Neural cell (in vitro differentiated cells): ENCODE measurements around the gene UGT1A6. TPM values are rescaled to one million over a fixed set of nuclear protein-coding genes. Genes with fewer than 3 reads are reported as not detected.

Experiments
- H2AFZ ChIP-seq: fragments of 200-600, 300-800 bp; sonication (generic), shearing (Covaris generic); 2 replicates; pipeline ENCODE4 v1.6.0; 2014; ENCODE audit warnings: low read depth, mild to moderate bottlenecking, antibody characterized with exemption, low read length, moderate library complexity
- H3F3A ChIP-seq: fragments of 200-600 bp; shearing (Covaris generic); 2 replicates; pipeline ENCODE4 v1.6.1; 2016; ENCODE audit warnings: mild to moderate bottlenecking, moderate library complexity, mixed read lengths, antibody characterized with exemption, low read length; ENCODE audit not compliant: insufficient read depth, poor library complexity, severe bottlenecking
- H3K27ac ChIP-seq: fragments of 200-600, 300-800 bp; sonication (generic), shearing (Covaris generic); 2 replicates; pipeline ENCODE4 v1.5.1; 2014; ENCODE audit warnings: mild to moderate bottlenecking, low read length, moderate library complexity
- H3K27me3 ChIP-seq: fragments of 300-800, 200-600 bp; sonication (generic), shearing (Covaris generic); 2 replicates; pipeline ENCODE4 v1.6.0; 2014; ENCODE audit warnings: mild to moderate bottlenecking, low read depth, low read length, moderate library complexity; ENCODE audit not compliant: insufficient read depth
- H3K36me3 ChIP-seq: fragments of 300-800, 200-600 bp; sonication (generic), shearing (Covaris generic); 2 replicates; pipeline ENCODE4 v1.5.1; 2014; ENCODE audit warnings: mild to moderate bottlenecking, antibody characterized with exemption, low read length, moderate library complexity; ENCODE audit not compliant: insufficient read depth
- H3K4me2 ChIP-seq: fragments of 300-800, 200-600 bp; sonication (generic), shearing (Covaris generic); 2 replicates; pipeline ENCODE4 v1.6.0; 2014; ENCODE audit warnings: mild to moderate bottlenecking, low read length
- H3K4me3 ChIP-seq: fragments of 300-800, 200-600 bp; sonication (generic), shearing (Covaris generic); 2 replicates; pipeline ENCODE4 v1.5.1; 2014; ENCODE audit warnings: mild to moderate bottlenecking, low read length, moderate library complexity
- H3K79me2 ChIP-seq: fragments of 200-600 bp; shearing (Covaris generic); replicated peaks from 2 replicates; pipeline ENCODE4 v1.6.0; 2014; ENCODE audit warnings: mild to moderate bottlenecking, low read length, moderate library complexity; ENCODE audit not compliant: insufficient read depth
- H3K9ac ChIP-seq: fragments of 300-800, 200-600 bp; sonication (generic), shearing (Covaris generic); 2 replicates; pipeline ENCODE4 v1.6.1; 2016; ENCODE audit warnings: mild to moderate bottlenecking, low read length, mixed read lengths
- H3K9me2 ChIP-seq: fragments of 200-600 bp; shearing (Covaris generic); 2 replicates; pipeline ENCODE4 v1.6.1; 2016; ENCODE audit warnings: mild to moderate bottlenecking, low read length, mixed read lengths; ENCODE audit not compliant: insufficient read depth
- H3K9me3 ChIP-seq: fragments of 200-600, 300-800 bp; sonication (generic), shearing (Covaris generic); 2 replicates; pipeline ENCODE4 v1.6.1; 2016; ENCODE audit warnings: mild to moderate bottlenecking, mixed run types, low read length, moderate library complexity, mixed read lengths
- H4K20me1 ChIP-seq: fragments of 200-600 bp; shearing (Covaris generic); 2 replicates; pipeline ENCODE4 v1.6.1; 2016; ENCODE audit warnings: mild to moderate bottlenecking, mixed run types; ENCODE audit not compliant: insufficient read depth
- EP300 ChIP-seq: fragments of 450-650 bp; conservative IDR thresholded peaks from 2 replicates; pipeline ENCODE4 v1.6.1; 2014; ENCODE audit warnings: antibody characterized with exemption, mild to moderate bottlenecking, moderate library complexity; ENCODE audit not compliant: poor library complexity, severe bottlenecking
- EZH2 ChIP-seq: fragments of 200-600, 300-800 bp; shearing (Covaris generic), sonication (generic); IDR thresholded peaks from 2 replicates; pipeline ENCODE4 v1.6.1; 2014; ENCODE audit warnings: antibody characterized with exemption, low read length, borderline replicate concordance, mild to moderate bottlenecking; ENCODE audit not compliant: insufficient read depth, poor library complexity, severe bottlenecking
- MXI1 ChIP-seq: fragments of 450-650 bp; conservative IDR thresholded peaks from 2 replicates; pipeline ENCODE4 v1.6.1; 2014; ENCODE audit warnings: antibody characterized with exemption, mild to moderate bottlenecking; ENCODE audit not compliant: poor library complexity, severe bottlenecking
- POLR2AphosphoS5 ChIP-seq: IDR thresholded peaks from 2 replicates; pipeline ENCODE4 v1.6.1; 2012
- RAD21 ChIP-seq: fragments of 450-650 bp; conservative IDR thresholded peaks from 2 replicates; pipeline ENCODE4 v1.6.1; 2014; ENCODE audit warnings: antibody characterized with exemption, mild to moderate bottlenecking, moderate library complexity
- SMC3 ChIP-seq: fragments of 450-650 bp; conservative IDR thresholded peaks from 2 replicates; pipeline ENCODE4 v1.6.1; 2014; ENCODE audit warnings: antibody characterized with exemption, mild to moderate bottlenecking, moderate library complexity; ENCODE audit not compliant: poor library complexity
- TAF1 ChIP-seq: IDR thresholded peaks from 2 replicates; pipeline ENCODE4 v1.6.1; 2012; ENCODE audit warnings: low read depth
- polyA plus RNA-seq: library from polyadenylated mRNA; depleted of rRNA; stranded (reverse); fragments of >200 nt; gene quantifications from 2 replicates; pipeline ENCODE4 v1.2.3, GENCODE V29; 2014
- TF ChIP-seq, protein P1 (sequence below): IDR thresholded peaks from 2 replicates; pipeline ENCODE4 v1.6.1; 2012; ENCODE audit warnings: borderline replicate concordance
- TF ChIP-seq, protein P2 (sequence below): fragments of 450-650 bp; IDR thresholded peaks from 2 replicates; pipeline ENCODE4 v1.5.1; 2014; ENCODE audit warnings: antibody characterized with exemption, mild to moderate bottlenecking, moderate library complexity; ENCODE audit not compliant: poor library complexity, severe bottlenecking

UGT1A6 gene
- polyA plus RNA-seq, 1 donor from 2014 or later, result not detected

DNA sequence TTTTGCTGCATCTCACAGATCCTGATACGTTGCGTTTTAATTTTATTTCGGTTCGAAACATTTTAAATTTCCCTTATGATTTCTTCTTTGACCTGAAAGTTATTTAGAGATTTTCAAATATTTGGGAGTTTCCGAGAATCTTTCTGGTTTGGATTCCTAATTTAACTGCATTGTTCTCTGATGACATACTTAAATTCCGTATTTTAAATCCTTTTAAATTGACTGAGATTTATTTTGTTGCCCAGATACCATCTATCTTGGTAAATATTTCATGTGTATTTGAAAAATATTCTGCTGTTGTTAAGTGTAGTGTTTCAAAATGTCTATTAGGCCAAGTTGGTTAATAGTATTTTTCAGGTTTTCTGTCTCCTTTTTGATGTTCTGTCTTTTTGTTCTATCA, 123.2 kb downstream of the UGT1A6 start:
- Histone ChIP-seq H4K20me1 (no peaks in the 10 kb centered on the region), H3K9ac (no peak overlapping the region), H3K9me3 (no peaks in the 10 kb centered on the region), H3K4me3 (no peak overlapping the region), H3K36me3 (no peaks in the 10 kb centered on the region), H3K27me3 (no peaks in the 10 kb centered on the region), H3K27ac (no peak overlapping the region), H2AFZ (no peak overlapping the region), H3K4me2 (no peak overlapping the region), H3F3A (no peaks in the 10 kb centered on the region), H3K79me2 (no peaks in the 10 kb centered on the region), H3K9me2 (no peaks in the 10 kb centered on the region)
- TF ChIP-seq SMC3 (no peak), POLR2AphosphoS5 (no peak), TAF1 (no peak), EZH2 (no peak), RAD21 (no peak)
- TF ChIP-seq, protein P1, sequence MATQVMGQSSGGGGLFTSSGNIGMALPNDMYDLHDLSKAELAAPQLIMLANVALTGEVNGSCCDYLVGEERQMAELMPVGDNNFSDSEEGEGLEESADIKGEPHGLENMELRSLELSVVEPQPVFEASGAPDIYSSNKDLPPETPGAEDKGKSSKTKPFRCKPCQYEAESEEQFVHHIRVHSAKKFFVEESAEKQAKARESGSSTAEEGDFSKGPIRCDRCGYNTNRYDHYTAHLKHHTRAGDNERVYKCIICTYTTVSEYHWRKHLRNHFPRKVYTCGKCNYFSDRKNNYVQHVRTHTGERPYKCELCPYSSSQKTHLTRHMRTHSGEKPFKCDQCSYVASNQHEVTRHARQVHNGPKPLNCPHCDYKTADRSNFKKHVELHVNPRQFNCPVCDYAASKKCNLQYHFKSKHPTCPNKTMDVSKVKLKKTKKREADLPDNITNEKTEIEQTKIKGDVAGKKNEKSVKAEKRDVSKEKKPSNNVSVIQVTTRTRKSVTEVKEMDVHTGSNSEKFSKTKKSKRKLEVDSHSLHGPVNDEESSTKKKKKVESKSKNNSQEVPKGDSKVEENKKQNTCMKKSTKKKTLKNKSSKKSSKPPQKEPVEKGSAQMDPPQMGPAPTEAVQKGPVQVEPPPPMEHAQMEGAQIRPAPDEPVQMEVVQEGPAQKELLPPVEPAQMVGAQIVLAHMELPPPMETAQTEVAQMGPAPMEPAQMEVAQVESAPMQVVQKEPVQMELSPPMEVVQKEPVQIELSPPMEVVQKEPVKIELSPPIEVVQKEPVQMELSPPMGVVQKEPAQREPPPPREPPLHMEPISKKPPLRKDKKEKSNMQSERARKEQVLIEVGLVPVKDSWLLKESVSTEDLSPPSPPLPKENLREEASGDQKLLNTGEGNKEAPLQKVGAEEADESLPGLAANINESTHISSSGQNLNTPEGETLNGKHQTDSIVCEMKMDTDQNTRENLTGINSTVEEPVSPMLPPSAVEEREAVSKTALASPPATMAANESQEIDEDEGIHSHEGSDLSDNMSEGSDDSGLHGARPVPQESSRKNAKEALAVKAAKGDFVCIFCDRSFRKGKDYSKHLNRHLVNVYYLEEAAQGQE, result no peak

DNA sequence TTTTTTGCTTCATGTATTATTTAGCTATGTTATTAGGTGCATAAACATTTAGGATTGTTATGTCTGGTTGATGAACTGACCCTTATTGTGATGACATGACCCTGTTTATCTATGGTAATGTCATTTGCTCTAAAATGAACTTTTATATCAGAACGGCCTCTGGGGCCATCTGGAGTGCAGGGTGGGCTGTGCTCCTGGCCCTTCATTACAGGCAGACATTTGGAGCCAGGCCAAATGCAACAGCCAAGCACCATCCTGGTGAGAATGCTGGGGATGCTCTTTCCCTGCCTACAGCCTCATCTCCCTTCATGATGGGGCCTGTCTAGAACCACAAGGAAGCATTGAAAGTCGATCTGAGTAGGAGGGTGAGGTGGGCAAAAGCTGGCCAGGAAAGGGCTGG, 123.6 kb downstream of the UGT1A6 start:
- H3K27ac ChIP-seq, result no peak overlapping the region
- no peaks in the 10 kb centered on the region for H3K9me2 ChIP-seq
- H3K27me3 ChIP-seq, result no peaks in the 10 kb centered on the region
- H4K20me1 ChIP-seq, result no peaks in the 10 kb centered on the region
- H2AFZ ChIP-seq, result no peak overlapping the region
- TF ChIP-seq SMC3 (no peak), EP300 (no peak), TAF1 (no peak), EZH2 (no peak), RAD21 (no peak), POLR2AphosphoS5 (no peak), MXI1 (no peak)
- TF ChIP-seq, protein P2, sequence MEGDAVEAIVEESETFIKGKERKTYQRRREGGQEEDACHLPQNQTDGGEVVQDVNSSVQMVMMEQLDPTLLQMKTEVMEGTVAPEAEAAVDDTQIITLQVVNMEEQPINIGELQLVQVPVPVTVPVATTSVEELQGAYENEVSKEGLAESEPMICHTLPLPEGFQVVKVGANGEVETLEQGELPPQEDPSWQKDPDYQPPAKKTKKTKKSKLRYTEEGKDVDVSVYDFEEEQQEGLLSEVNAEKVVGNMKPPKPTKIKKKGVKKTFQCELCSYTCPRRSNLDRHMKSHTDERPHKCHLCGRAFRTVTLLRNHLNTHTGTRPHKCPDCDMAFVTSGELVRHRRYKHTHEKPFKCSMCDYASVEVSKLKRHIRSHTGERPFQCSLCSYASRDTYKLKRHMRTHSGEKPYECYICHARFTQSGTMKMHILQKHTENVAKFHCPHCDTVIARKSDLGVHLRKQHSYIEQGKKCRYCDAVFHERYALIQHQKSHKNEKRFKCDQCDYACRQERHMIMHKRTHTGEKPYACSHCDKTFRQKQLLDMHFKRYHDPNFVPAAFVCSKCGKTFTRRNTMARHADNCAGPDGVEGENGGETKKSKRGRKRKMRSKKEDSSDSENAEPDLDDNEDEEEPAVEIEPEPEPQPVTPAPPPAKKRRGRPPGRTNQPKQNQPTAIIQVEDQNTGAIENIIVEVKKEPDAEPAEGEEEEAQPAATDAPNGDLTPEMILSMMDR, result no peak
- TF ChIP-seq, protein P1, result no peak
- no peaks in the 10 kb centered on the region for H3K36me3 ChIP-seq
- H3K4me2 ChIP-seq, result no peak overlapping the region
- no peak overlapping the region for H3K4me3 ChIP-seq
- H3K79me2 ChIP-seq, result no peaks in the 10 kb centered on the region
- H3K9me3 ChIP-seq, result no peaks in the 10 kb centered on the region
- no peaks in the 10 kb centered on the region for H3F3A ChIP-seq
- no peak overlapping the region for H3K9ac ChIP-seq
